ENCODE results near the gene QARS1. TPM values are rescaled to one million over a fixed set of nuclear protein-coding genes. Genes with fewer than 3 reads are reported as not detected.
A peak's percentile ranks its signal among the peaks of the same experiment; 100 is the strongest.

QARS1 gene
- total and polyA plus RNA-seq, 2 of the 13 experiments (the other 11 are each of a cell fraction or from before 2014, with no cell fraction given) = 307 to 327 TPM

- TF ChIP-seq ZFP36 (IDR thresholded peaks at IDR 0.05; ENCODE audit: borderline replicate concordance, low read depth, low read length, partially characterized antibody) (no peak), ARHGAP35 (CRISPR knock-in tag; IDR thresholded peaks at IDR 0.05; ENCODE audit: borderline replicate concordance) (no peak), MIER3 (CRISPR knock-in tag; IDR thresholded peaks at IDR 0.05; ENCODE audit: borderline replicate concordance) (0 out of 2 replicates have a peak, but pooled peaks have one; percentile 20), ZNF263 (CRISPR knock-in tag; IDR thresholded peaks at IDR 0.05) (no peak), ARID4A (CRISPR knock-in tag; IDR thresholded peaks at IDR 0.05; ENCODE audit: borderline replicate concordance) (peak; percentile 95), SP4 (CRISPR knock-in tag; IDR thresholded peaks at IDR 0.05) (peak; percentile 74), ZBTB7A (CRISPR knock-in tag; IDR thresholded peaks at IDR 0.05) (peak; percentile 51), HCFC1 (IDR thresholded peaks at IDR 0.05; ENCODE audit: low read depth, low read length) (no peak), CAMTA2 (CRISPR knock-in tag; IDR thresholded peaks at IDR 0.05; ENCODE audit: borderline replicate concordance) (peak; percentile 89; the same call in 1 of the 2 replicates), ZNF567 (CRISPR knock-in tag; IDR thresholded peaks at IDR 0.05; ENCODE audit: borderline replicate concordance) (0 out of 2 replicates have a peak, but pooled peaks have one; percentile 64), HMG20A (CRISPR knock-in tag; IDR thresholded peaks at IDR 0.05; ENCODE audit: borderline replicate concordance) (no peak), HNF4A (CRISPR knock-in tag; IDR thresholded peaks at IDR 0.05) (peak; percentile 24; the same call in 1 of the 2 replicates), ZBTB8A (CRISPR knock-in tag; IDR thresholded peaks at IDR 0.05; ENCODE audit: borderline replicate concordance, low read depth) (no peak), PHF21A (CRISPR knock-in tag; IDR thresholded peaks at IDR 0.05) (peak; percentile 65), ZNF382 (CRISPR knock-in tag; IDR thresholded peaks at IDR 0.05; ENCODE audit: borderline replicate concordance) (no peak), ZNF777 (CRISPR knock-in tag; IDR thresholded peaks at IDR 0.05) (0 out of 2 replicates have a peak, but pooled peaks have one; percentile 33), POLR2G (IDR thresholded peaks at IDR 0.05; ENCODE audit: low read depth, low read length) (peak; percentile 90), ZNF136 (CRISPR knock-in tag; IDR thresholded peaks at IDR 0.05; ENCODE audit: low read depth) (0 out of 2 replicates have a peak, but pooled peaks have one; percentile 86), ZMAT3 (CRISPR knock-in tag; conservative IDR thresholded peaks at IDR 0.05) (peak; percentile 53; the same call in 1 of the 2 replicates), TMF1 (CRISPR knock-in tag; IDR thresholded peaks at IDR 0.05; ENCODE audit: low read depth) (no peak), BORCS8-MEF2B (CRISPR knock-in tag; IDR thresholded peaks at IDR 0.05) (peak; percentile 61; the same call in 1 of the 2 replicates)
These were observed at the start of gene QARS1 (continued) for GRCh38 chr3:49104427-49105291.
